AG04450 (cell line): ENCODE measurements around the gene CHCHD6. TPM values are rescaled to one million over a fixed set of nuclear protein-coding genes. Genes with fewer than 3 reads are reported as not detected.

Source experiments
- CTCF ChIA-PET: fragments of 300-600, 350-600 bp; formaldehyde crosslinking; extraction: SDS; loops from one replicate; lab custom pipeline; 2022; ENCODE audit warnings: antibody characterized with exemption, inconsistent platforms; lab: Charles Lee
- POLR2A ChIA-PET: fragments of 350-600 bp; formaldehyde crosslinking; extraction: SDS; loops from one replicate; lab custom pipeline; 2021; ENCODE audit warnings: antibody characterized with exemption, inconsistent platforms; lab: Yijun Ruan, JAX
- DNase-seq: peaks from one replicate; pipeline ENCODE4 v3.0.0-alpha.2; 2011; ENCODE audit warnings: low read depth, low spot score
- H3K27ac ChIP-seq: one replicate; pipeline ENCODE4 v1.5.1; 2012; ENCODE audit warnings: low read depth, low read length, control low read depth
- H3K27me3 ChIP-seq: one replicate; pipeline ENCODE4 v1.6.0; 2012; ENCODE audit warnings: low read length; ENCODE audit not compliant: control insufficient read depth, insufficient read depth
- H3K4me3 ChIP-seq: 2 replicates; pipeline ENCODE4 v1.5.1; 2011; ENCODE audit warnings: mild to moderate bottlenecking, low read depth, low read length, control low read depth
- H3K9me3 ChIP-seq: 2 replicates; pipeline ENCODE4 v1.5.1; 2012; ENCODE audit warnings: low read length; ENCODE audit not compliant: control insufficient read depth, insufficient read depth
- polyA plus RNA-seq: library from polyadenylated mRNA; depleted of rRNA; stranded (reverse); fragments of >200 nt; gene quantifications from 2 replicates; pipeline ENCODE4 v1.2.3, GENCODE V29; 2011
- TF ChIP-seq, protein P1 (sequence below): IDR thresholded peaks from 2 replicates; pipeline ENCODE4 v1.5.1; 2011; ENCODE audit warnings: low read depth, low read length, control low read depth, inconsistent platforms

The CHCHD6 gene
- polyA plus RNA-seq, 1 experiment, result 14.0 TPM

DNA sequence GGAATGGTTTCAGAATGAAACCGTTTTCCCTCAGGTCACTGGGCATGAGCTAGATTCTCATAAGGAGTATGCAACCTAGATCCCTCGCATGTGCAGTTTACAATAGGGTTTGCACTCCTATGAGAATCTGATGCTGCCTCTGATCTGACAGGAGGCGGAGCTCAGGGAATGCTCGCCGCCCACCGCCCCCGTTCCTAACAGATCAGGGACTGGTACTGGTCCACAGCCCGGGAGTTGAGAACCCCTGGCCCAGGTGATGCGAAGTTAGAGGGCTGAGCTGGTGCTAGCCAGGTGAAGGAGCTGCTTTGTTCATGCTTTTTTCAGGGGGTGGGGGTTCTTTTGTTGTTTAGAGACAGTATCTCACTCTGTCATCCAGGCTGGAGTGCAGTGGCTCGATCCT lies 263.3 kb downstream of the CHCHD6 start:
- Histone ChIP-seq H3K9me3 (no peaks in the 10 kb centered on the region; the same call in 1 of the 2 replicates), H3K27ac (no peak overlapping the region), H3K27me3 (no peaks in the 10 kb centered on the region), H3K4me3 (no peak overlapping the region)
- TF ChIP-seq, protein P1, sequence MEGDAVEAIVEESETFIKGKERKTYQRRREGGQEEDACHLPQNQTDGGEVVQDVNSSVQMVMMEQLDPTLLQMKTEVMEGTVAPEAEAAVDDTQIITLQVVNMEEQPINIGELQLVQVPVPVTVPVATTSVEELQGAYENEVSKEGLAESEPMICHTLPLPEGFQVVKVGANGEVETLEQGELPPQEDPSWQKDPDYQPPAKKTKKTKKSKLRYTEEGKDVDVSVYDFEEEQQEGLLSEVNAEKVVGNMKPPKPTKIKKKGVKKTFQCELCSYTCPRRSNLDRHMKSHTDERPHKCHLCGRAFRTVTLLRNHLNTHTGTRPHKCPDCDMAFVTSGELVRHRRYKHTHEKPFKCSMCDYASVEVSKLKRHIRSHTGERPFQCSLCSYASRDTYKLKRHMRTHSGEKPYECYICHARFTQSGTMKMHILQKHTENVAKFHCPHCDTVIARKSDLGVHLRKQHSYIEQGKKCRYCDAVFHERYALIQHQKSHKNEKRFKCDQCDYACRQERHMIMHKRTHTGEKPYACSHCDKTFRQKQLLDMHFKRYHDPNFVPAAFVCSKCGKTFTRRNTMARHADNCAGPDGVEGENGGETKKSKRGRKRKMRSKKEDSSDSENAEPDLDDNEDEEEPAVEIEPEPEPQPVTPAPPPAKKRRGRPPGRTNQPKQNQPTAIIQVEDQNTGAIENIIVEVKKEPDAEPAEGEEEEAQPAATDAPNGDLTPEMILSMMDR, result no peak
- ChIA-PET CTCF (interaction anchor here (1.2 kb wide), 1 partner anchor 15 kb away, joined by 3 read pairs; the partner anchor contains the start of gene PLXNA1), POLR2A (no interaction called here)
- no peak for DNase-seq

DNA sequence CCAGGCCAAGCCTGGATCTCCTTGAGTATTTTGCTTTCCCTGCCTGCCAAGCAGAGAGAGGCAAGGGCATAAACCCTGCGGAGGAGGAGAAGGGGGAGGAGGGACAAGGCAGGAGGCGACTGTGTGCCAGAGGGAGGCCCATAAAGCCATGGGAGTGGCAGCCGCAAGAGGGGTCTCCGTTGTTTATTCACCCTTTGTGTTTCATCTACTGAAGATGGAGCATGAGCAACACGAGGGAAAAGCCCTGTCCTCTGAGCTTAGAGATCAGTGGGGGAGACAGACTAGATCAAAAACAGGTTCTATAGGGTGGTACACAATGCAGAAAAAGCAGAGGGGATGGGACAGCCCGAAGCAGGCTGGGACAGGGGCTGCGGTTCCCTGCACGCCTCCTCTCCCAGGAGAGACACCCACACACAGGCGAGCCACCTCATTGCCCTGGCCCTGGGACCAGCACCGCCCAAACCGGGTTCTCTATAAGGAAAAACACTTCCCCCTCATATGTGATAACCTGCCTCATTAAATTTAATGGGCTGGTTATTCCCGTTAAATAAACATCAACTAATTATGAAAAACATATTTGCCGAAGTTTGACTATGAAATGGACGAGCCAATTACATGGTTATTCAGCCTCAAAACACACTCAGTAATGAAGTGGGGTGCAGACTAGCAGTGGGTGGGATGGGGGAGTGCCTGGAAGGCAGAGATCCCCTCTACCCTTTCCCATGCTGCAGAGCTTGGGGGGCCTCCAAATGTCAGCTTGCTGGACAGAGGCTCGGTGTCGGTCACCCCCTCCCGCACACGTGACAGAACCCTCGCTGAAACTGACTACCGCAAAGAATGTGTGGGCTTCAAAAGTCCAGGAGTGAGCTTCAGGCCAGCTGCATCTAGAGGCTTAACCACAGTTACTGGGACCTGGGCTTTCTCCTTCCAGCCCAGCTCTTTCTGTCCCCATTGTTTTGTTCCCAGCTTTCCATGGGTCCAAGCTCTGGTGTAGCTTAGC lies 264.7 kb downstream of the CHCHD6 start:
- POLR2A ChIA-PET, result no interaction called here

DNA sequence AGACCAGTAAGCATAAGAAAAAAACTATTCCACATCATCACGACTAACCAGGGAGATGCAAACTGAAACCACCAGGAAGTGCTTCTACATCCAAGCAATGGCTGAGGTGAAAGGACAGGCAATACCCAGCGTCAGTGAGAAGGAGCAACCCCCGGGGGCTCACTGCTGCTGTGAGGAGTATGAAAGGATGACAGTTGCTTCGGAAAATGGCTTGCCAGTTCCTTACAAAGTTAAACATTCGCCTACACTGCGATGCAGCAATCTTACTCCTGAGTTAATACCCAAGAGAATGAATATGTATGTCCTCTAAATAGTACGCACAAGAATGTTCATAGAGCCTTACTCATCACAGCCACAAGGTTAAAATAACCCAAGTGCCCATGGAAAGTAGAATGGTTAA lies 265.5 kb downstream of the CHCHD6 start:
- Histone ChIP-seq H3K9me3 (peaks cover 8% of the 10 kb centered on the region), H3K27ac (no peak overlapping the region), H3K4me3 (no peak overlapping the region), H3K27me3 (peaks cover under 1% of the 10 kb centered on the region)
- CTCF ChIA-PET, result interaction anchor here (1.5 to 5.5 kb wide), 2 partner anchors 12 to 217 kb away, joined by 6 to 37 read pairs; partner anchors contain the start of gene PLXNA1
- DNase-seq, result no peak
- POLR2A ChIA-PET, result no interaction called here
- TF ChIP-seq, protein P1, result no peak

More for the DNA sequence above, 264.7 kb downstream of the CHCHD6 start:
- Histone ChIP-seq H3K27ac (no peak overlapping the region), H3K9me3 (peaks cover 4% of the 10 kb centered on the region), H3K4me3 (no peak overlapping the region), H3K27me3 (no peaks in the 10 kb centered on the region)
- TF ChIP-seq, protein P1, result no peak
- CTCF ChIA-PET, result interaction anchor here (0.6 to 5.5 kb wide), 3 partner anchors 13 to 217 kb away, joined by 3 to 37 read pairs (median 6); partner anchors contain the start of gene PLXNA1
- no peak for DNase-seq

DNA sequence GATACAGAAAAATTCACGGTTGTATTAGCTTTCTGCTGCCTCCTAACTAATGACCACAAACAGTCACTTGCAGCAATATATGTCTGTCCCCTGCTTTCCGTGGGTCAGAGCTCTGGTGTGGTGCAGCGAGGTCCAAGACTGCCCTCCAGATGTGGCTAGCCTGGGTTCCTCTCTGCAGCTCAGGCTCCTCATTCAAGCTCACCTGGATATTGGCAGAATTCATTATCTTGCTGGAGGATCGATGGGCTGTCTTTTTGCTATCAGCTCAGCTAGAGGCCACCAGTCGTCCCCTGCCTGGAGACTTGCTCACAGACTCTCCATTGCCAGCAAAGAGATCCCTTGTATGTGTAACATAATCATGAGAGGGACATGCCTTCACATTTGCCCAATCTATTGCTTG lies 266.1 kb downstream of the CHCHD6 start:
- peaks cover 4% of the 10 kb centered on the region for H3K27me3 ChIP-seq
- H3K4me3 ChIP-seq, result no peak overlapping the region
- no peak overlapping the region for H3K27ac ChIP-seq
- TF ChIP-seq, protein P1, result no peak
- ChIA-PET CTCF (interaction anchor here (1.5 to 5.5 kb wide), 2 partner anchors 12 to 218 kb away, joined by 6 to 37 read pairs; partner anchors contain the start of gene PLXNA1), POLR2A (no interaction called here)
- H3K9me3 ChIP-seq, result peaks cover 8% of the 10 kb centered on the region
- no peak for DNase-seq
